WERI-Rb-1 (cell line): ENCODE measurements around the gene FAM227B.
"Not testable (repeated sequence)": the region's sequence is repeated elsewhere in the genome, so short reads cannot be mapped to it uniquely, and the experiment has no call there.

Experiments used
- DNase-seq: peaks from one replicate; pipeline ENCODE4 v3.0.0-alpha.2; 2020
- H3K27ac ChIP-seq: fragments of 250-450 bp; sonication (Bioruptor Pico); 2 replicates; pipeline ENCODE4 v1.5.1; 2020; ENCODE audit warnings: mild to moderate bottlenecking, moderate library complexity
- H3K27me3 ChIP-seq: fragments of 250-450 bp; sonication (Bioruptor Pico); 2 replicates; pipeline ENCODE4 v1.5.1; 2021; ENCODE audit warnings: mild to moderate bottlenecking, low read depth, moderate library complexity; ENCODE audit not compliant: insufficient read depth, severe bottlenecking
- H3K36me3 ChIP-seq: fragments of 250-450 bp; sonication (Bioruptor Pico); 2 replicates; pipeline ENCODE4 v1.5.1; 2020; ENCODE audit warnings: mild to moderate bottlenecking, moderate library complexity
- H3K4me3 ChIP-seq: 2 replicates; pipeline ENCODE4 v1.5.1; 2011; ENCODE audit warnings: low read depth, mild to moderate bottlenecking, control low read depth, low read length
- H3K9me3 ChIP-seq: fragments of 250-450 bp; sonication (Bioruptor Pico); 2 replicates; pipeline ENCODE4 v1.5.1; 2021; ENCODE audit warnings: mild to moderate bottlenecking, moderate library complexity; ENCODE audit not compliant: severe bottlenecking
- CTCF ChIP-seq: IDR thresholded peaks from 2 replicates; pipeline ENCODE4 v1.5.1; 2011; ENCODE audit warnings: low read depth, mild to moderate bottlenecking, control low read depth, inconsistent platforms, low read length

FAM227B gene

DNA sequence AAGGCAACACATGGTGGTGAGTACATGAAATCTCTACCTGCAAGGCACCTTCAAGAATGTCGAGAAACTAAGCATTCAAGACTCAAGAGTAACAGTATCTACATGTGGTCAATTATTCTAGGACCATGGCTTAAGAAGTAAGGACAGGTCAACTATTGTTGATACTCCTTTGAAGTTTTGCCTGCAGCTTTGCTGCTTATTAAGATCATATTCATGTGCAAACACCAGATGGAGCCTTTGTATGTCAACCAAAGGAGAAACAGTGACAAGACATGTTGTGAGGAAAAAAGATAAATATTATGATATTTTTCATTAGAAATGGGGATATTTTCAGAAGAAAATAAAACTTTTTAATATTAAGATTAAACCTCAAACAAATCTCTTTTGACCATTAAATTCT, 249.8 kb downstream of the FAM227B start:
- no peak for DNase-seq
- no peak overlapping the region for H3K4me3 ChIP-seq
- H3K9me3 ChIP-seq = no peaks in the 10 kb centered on the region
- no peak overlapping the region for H3K27ac ChIP-seq
- TF ChIP-seq CTCF = no peak
- no peaks in the 10 kb centered on the region for H3K27me3 ChIP-seq
- no peaks in the 10 kb centered on the region for H3K36me3 ChIP-seq

GRCh38 chr15:49366496-49366895, 254.1 kb downstream of the FAM227B start:
- Histone ChIP-seq H3K9me3 (no peaks in the 10 kb centered on the region), H3K27me3 (no peaks in the 10 kb centered on the region), H3K4me3 (no peak overlapping the region), H3K36me3 (no peaks in the 10 kb centered on the region), H3K27ac (no peak overlapping the region)
- DNase-seq = no peak
- no peak for TF ChIP-seq CTCF

DNA sequence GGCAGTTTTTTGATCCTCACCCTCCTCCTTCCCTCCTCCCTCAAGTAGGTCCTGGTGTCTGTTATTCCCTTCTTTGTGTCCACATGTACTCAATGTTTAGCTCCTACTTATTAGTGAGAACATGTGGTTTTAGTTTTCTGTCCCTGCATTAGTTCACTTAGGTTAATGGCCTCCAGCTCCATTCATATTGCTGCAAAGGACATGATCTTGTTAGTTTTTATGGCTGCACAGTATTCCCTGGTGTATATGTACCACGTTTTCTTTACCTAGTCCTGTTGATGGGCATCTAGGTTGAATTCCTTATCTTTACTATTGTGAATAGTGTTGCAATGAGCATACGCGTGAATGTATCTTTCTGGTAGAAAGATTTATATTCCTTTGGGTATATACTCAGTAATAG, 259.2 kb downstream of the FAM227B start:
- H3K27me3 ChIP-seq = no peaks in the 10 kb centered on the region
- no peaks in the 10 kb centered on the region for H3K36me3 ChIP-seq
- no peak overlapping the region for H3K4me3 ChIP-seq
- H3K27ac ChIP-seq = no peak overlapping the region
- no peaks in the 10 kb centered on the region for H3K9me3 ChIP-seq
- no peak for TF ChIP-seq CTCF
- no peak for DNase-seq

DNA sequence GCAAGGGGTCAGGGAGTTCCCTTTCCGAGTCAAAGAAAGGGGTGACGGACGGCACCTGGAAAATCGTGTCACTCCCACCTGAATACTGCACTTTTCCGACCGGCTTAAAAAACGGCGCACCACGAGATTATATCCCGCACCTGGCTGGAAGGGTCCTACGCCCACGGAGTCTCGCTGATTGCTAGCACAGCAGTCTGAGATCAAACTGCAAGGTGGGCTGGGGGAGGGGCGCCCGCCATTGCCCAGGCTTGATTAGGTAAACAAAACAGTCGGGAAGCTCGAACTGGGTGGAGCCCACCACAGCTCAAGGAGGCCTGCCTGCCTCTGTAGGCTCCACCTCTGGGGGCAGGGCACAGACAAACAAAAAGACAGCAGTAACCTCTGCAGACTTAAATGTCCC, 266.2 kb downstream of the FAM227B start:
- H3K36me3 ChIP-seq, H3K4me3 ChIP-seq, H3K27me3 ChIP-seq, DNase-seq, H3K9me3 ChIP-seq, H3K27ac ChIP-seq: not testable (repeated sequence)

- no peak overlapping the region for H3K27ac ChIP-seq
- H3K9me3 ChIP-seq = no peaks in the 10 kb centered on the region
- H3K36me3 ChIP-seq = no peaks in the 10 kb centered on the region
- no peak for TF ChIP-seq CTCF
- no peak for DNase-seq
- no peaks in the 10 kb centered on the region for H3K27me3 ChIP-seq
- H3K4me3 ChIP-seq = no peak overlapping the region
Observed at GRCh38 chr15:49343546-49343945, 277.1 kb downstream of the FAM227B start.

GRCh38 chr15:49339656-49340055, 281.0 kb downstream of the FAM227B start:
- no peak for TF ChIP-seq CTCF
- no peak for DNase-seq

More at GRCh38 chr15:49339656-49340055, 281.0 kb downstream of the FAM227B start:
- Histone ChIP-seq H3K27ac (no peak overlapping the region), H3K4me3 (no peak overlapping the region), H3K9me3 (no peaks in the 10 kb centered on the region), H3K27me3 (no peaks in the 10 kb centered on the region), H3K36me3 (no peaks in the 10 kb centered on the region)
